CD14-positive monocyte (primary cell): ENCODE data around the gene CMTM5. TPM values are rescaled to one million over a fixed set of nuclear protein-coding genes. Genes with fewer than 3 reads are reported as not detected.

Source experiments
- DNase-seq, 3 donors: peaks; one replicate each; pipeline ENCODE4 v3.0.0-alpha.2; 2011 to 2022
- H2AFZ ChIP-seq: 2 replicates; pipeline ENCODE4 v1.6.0; 2012; ENCODE audit warnings: mild to moderate bottlenecking, low read depth, low read length, inconsistent platforms; ENCODE audit not compliant: insufficient read depth, poor library complexity, severe bottlenecking
- H3K27ac ChIP-seq, 2 donors: 1 replicate in 1 of 2; 2 replicates in 1 of 2; pipeline ENCODE4 v1.5.1; 2012 to 2013; ENCODE audit warnings: low read length in 2 of 2, control low read depth in 1 of 2, inconsistent platforms in 1 of 2, low read depth in 1 of 2, mild to moderate bottlenecking in 1 of 2
- H3K27me3 ChIP-seq, 2 donors: one replicate each; pipeline versions ENCODE4 v1.6.0 to v1.6.1; 2011 to 2013; ENCODE audit warnings: low read length in 2 of 2; ENCODE audit not compliant: control insufficient read depth in 2 of 2, insufficient read depth in 2 of 2
- H3K36me3 ChIP-seq, 2 donors: replicated peaks in 1 of 2; 1 replicate in 1 of 2; 2 replicates in 1 of 2; pipeline versions ENCODE4 v1.5.1 to v1.6.1; 2012 to 2013; ENCODE audit warnings: low read length in 2 of 2, control low read depth in 1 of 2, inconsistent platforms in 1 of 2, mild to moderate bottlenecking in 1 of 2; ENCODE audit not compliant: insufficient read depth in 2 of 2, control insufficient read depth in 1 of 2
- H3K4me1 ChIP-seq, 2 donors: 1 replicate in 1 of 2; 2 replicates in 1 of 2; pipeline versions ENCODE4 v1.5.1 to v1.6.1; 2012 to 2013; ENCODE audit warnings: low read length in 2 of 2, control low read depth in 1 of 2, inconsistent platforms in 1 of 2, mild to moderate bottlenecking in 1 of 2, moderate library complexity in 1 of 2; ENCODE audit not compliant: insufficient read depth in 2 of 2, control insufficient read depth in 1 of 2
- H3K4me2 ChIP-seq: replicated peaks from 2 replicates; pipeline ENCODE3; 2012; ENCODE audit warnings: low read length, moderate library complexity, mild to moderate bottlenecking; ENCODE audit not compliant: poor library complexity, severe bottlenecking; ENCODE audit errors: extremely low read depth
- H3K4me3 ChIP-seq, 3 experiments: fragments of 200-600 bp in 1 of 3; sonication (generic) in 1 of 3; replicated peaks in 1 of 3; 1 replicate in 2 of 3; 2 replicates in 1 of 3; pipeline ENCODE4 v1.5.1; 2011 to 2013; ENCODE audit warnings: low read length in 3 of 3, mild to moderate bottlenecking in 3 of 3, control low read depth in 2 of 3, low read depth in 2 of 3, inconsistent platforms in 1 of 3, moderate library complexity in 1 of 3
- H3K79me2 ChIP-seq: 2 replicates; pipeline ENCODE4 v1.6.0; 2012; ENCODE audit warnings: mild to moderate bottlenecking, control low read depth, inconsistent platforms, low read length, moderate library complexity; ENCODE audit not compliant: insufficient read depth
- H3K9ac ChIP-seq: 2 replicates; pipeline ENCODE4 v1.6.0; 2017; ENCODE audit warnings: low read length, mild to moderate bottlenecking; ENCODE audit not compliant: insufficient read depth, poor library complexity, severe bottlenecking
- H3K9me3 ChIP-seq, 2 donors: replicated peaks in 1 of 2; 1 replicate in 1 of 2; 2 replicates in 1 of 2; pipeline versions ENCODE4 v1.5.1 to v1.6.1; 2012 to 2013; ENCODE audit warnings: low read length in 2 of 2, control low read depth in 1 of 2; ENCODE audit not compliant: control insufficient read depth in 1 of 2, insufficient read depth in 1 of 2
- H4K20me1 ChIP-seq: 2 replicates; pipeline ENCODE4 v1.6.0; 2012; ENCODE audit warnings: mild to moderate bottlenecking, low read length, control low read depth, moderate library complexity; ENCODE audit not compliant: insufficient read depth
- H3K27ac Mint-ChIP-seq, 7 donors: one replicate each; pipeline ENCODE4 v1.8.0; 2020; ENCODE audit warnings: mild to moderate bottlenecking in 7 of 7, mixed read lengths in 7 of 7, moderate library complexity in 6 of 7, inconsistent platforms in 2 of 7
- H3K27me3 Mint-ChIP-seq, 3 donors: one replicate each; pipeline ENCODE4 v1.8.0; 2021 to 2022; ENCODE audit warnings: low read depth in 3 of 3, mild to moderate bottlenecking in 3 of 3, mixed read lengths in 3 of 3, moderate library complexity in 3 of 3, inconsistent platforms in 1 of 3
- H3K36me3 Mint-ChIP-seq, 2 donors: one replicate each; pipeline ENCODE4 v1.8.0; 2020; ENCODE audit warnings: mixed read lengths in 2 of 2, inconsistent platforms in 1 of 2, mild to moderate bottlenecking in 1 of 2
- H3K4me1 Mint-ChIP-seq: one replicate; pipeline ENCODE4 v1.8.0; 2020; ENCODE audit warnings: mild to moderate bottlenecking, mixed read lengths
- H3K4me3 Mint-ChIP-seq, 2 donors: one replicate each; pipeline ENCODE4 v1.8.0; 2020; ENCODE audit warnings: mild to moderate bottlenecking in 2 of 2, mixed read lengths in 2 of 2, moderate library complexity in 1 of 2
- H3K9me3 Mint-ChIP-seq, 7 donors: one replicate each; pipeline ENCODE4 v1.8.0; 2020 to 2022; ENCODE audit warnings: mixed read lengths in 7 of 7, mild to moderate bottlenecking in 6 of 7, moderate library complexity in 6 of 7, inconsistent platforms in 2 of 7
- WGBS: methylation state at CpG from one replicate; pipeline ENCODE4 v1.1.5; 2013; ENCODE audit warnings: missing lambda C conversion rate; ENCODE audit not compliant: insufficient coverage; 5-methylcytosine and 5-hydroxymethylcytosine counted together
- intact Hi-C, 2 donors: fragments of 100-400 bp; cut with micrococcal nuclease; formaldehyde crosslinking; loops; one replicate each; pipeline versions ENCODE4 v1.15.0 to v1.15.1; 2023
- polyA plus RNA-seq, 3 donors: library from polyadenylated mRNA; depleted of rRNA in 1 of 3; unstranded in 2 of 3; stranded (reverse) in 1 of 3; fragments of 300-500 nt in 2 of 3; fragments of >200 nt in 1 of 3; fragmentation: Illumina TruSeq in 2 of 3; gene quantifications; 1 replicate in 2 of 3; 2 replicates in 1 of 3; pipeline ENCODE4 v1.2.3, GENCODE V29; 2012 to 2021
- TF ChIP-seq, protein P1 (sequence below): fragments of 200-600 bp; IDR thresholded peaks from one replicate; pipeline ENCODE4 v1.8.0; 2022; ENCODE audit warnings: antibody characterized with exemption, mild to moderate bottlenecking

CMTM5 gene
- polyA plus RNA-seq, 3 donors: 0.93 to 1.1 TPM; not detected in 1

DNA sequence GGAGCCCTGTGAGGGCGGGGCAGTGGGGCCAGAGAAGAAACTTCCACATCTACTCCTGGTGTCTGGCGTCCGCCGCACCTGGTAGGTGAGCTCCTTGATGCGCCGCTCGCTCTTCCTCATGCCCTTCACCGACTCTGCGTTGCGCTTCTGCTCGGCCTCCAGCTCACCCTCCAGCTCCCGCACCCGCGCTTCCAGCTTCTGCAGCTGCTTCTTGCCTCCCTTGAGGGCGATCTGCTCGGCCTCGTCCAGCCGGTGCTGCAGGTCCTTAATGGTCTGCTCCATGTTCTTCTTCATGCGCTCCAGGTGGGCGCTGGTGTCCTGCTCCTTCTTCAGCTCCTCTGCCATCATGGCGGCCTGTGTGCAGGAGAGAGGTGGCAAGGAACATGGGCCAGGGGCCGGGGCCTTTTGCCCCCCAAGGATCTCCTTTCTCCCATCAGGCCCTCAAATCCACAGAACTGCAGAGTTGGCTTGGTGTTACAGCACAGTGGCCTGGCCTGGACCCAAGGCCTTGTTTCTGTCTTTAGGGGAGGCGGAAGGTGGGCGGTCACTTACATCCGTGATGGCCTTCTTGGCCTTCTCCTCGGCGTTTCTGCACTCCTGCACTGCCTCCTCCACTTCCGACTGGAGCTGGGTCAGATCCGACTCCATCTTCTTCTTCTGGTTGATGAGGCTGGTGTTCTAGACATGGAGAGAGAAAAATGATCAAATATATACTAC, 7.7 kb downstream of the CMTM5 start:
- Mint-ChIP-seq H3K27me3 (peaks cover 3 to 12% (median 9%) of the 10 kb centered on the region in 3 donors), H3K36me3 (no peaks in the 10 kb centered on the region), H3K9me3 (peaks cover 0 to 1% (median 0%) of the 10 kb centered on the region in 7 donors), H3K4me1 (no peaks in the 10 kb centered on the region), H3K4me3 (no peak overlapping the region), H3K27ac (no peak overlapping the region)
- DNase-seq: no peak
- H2AFZ ChIP-seq: no peak overlapping the region
- intact Hi-C loops: no loop called here
- H3K4me1 ChIP-seq: no peaks in the 10 kb centered on the region
- H3K36me3 ChIP-seq: no peaks in the 10 kb centered on the region
- H4K20me1 ChIP-seq: no peaks in the 10 kb centered on the region
- H3K9ac ChIP-seq: no peak overlapping the region
- H3K4me2 ChIP-seq: no peak overlapping the region
- no peaks in the 10 kb centered on the region for H3K9me3 ChIP-seq
- no peaks in the 10 kb centered on the region for H3K79me2 ChIP-seq
- 96% methylated on average over 18 of the region's 29 CpGs for WGBS
- TF ChIP-seq, protein P1, sequence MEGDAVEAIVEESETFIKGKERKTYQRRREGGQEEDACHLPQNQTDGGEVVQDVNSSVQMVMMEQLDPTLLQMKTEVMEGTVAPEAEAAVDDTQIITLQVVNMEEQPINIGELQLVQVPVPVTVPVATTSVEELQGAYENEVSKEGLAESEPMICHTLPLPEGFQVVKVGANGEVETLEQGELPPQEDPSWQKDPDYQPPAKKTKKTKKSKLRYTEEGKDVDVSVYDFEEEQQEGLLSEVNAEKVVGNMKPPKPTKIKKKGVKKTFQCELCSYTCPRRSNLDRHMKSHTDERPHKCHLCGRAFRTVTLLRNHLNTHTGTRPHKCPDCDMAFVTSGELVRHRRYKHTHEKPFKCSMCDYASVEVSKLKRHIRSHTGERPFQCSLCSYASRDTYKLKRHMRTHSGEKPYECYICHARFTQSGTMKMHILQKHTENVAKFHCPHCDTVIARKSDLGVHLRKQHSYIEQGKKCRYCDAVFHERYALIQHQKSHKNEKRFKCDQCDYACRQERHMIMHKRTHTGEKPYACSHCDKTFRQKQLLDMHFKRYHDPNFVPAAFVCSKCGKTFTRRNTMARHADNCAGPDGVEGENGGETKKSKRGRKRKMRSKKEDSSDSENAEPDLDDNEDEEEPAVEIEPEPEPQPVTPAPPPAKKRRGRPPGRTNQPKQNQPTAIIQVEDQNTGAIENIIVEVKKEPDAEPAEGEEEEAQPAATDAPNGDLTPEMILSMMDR: no peak
- H3K27ac ChIP-seq: no peak overlapping the region
- no peak overlapping the region for H3K4me3 ChIP-seq
- no peaks in the 10 kb centered on the region for H3K27me3 ChIP-seq

DNA sequence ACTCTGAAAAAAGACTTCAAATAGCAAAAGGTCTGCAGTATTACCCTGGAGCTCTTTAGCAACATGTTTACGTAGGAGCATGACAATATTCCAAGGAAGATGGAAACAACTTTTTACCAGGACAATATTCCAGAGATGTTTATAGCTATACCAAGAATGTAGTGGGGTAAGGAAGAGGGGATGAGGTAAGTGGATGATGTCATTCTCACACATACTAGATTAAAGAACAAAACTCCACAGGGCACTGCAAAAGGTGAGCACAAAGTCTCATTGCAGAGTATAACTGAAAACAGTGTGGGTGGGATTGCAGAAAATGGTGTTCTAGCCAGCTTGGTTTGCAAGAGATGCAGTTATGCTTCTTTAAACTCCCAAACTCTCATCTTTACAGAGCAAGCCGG, 8.4 kb downstream of the CMTM5 start:
- Histone ChIP-seq H3K4me1 (no peaks in the 10 kb centered on the region), H3K36me3 (no peaks in the 10 kb centered on the region), H3K4me2 (no peak overlapping the region), H2AFZ (no peak overlapping the region), H3K79me2 (no peaks in the 10 kb centered on the region), H3K4me3 (no peak overlapping the region), H3K9me3 (no peaks in the 10 kb centered on the region), H4K20me1 (no peaks in the 10 kb centered on the region), H3K27ac (no peak overlapping the region), H3K9ac (no peak overlapping the region), H3K27me3 (no peaks in the 10 kb centered on the region)
- no peak overlapping the region for H3K4me3 Mint-ChIP-seq
- H3K27me3 Mint-ChIP-seq: peaks cover 3 to 13% (median 13%) of the 10 kb centered on the region in 3 donors
- H3K27ac Mint-ChIP-seq: no peak overlapping the region
- H3K36me3 Mint-ChIP-seq: no peaks in the 10 kb centered on the region
- 100% methylated on average over 1 of the region's 2 CpGs for WGBS
- DNase-seq: no peak
- no peaks in the 10 kb centered on the region for H3K4me1 Mint-ChIP-seq
- H3K9me3 Mint-ChIP-seq: peaks cover 0 to 1% (median 0%) of the 10 kb centered on the region in 7 donors
- TF ChIP-seq, protein P1: no peak
- intact Hi-C loops: no loop called here
